Measurements from ENCODE around the gene RRP12.

DNA sequence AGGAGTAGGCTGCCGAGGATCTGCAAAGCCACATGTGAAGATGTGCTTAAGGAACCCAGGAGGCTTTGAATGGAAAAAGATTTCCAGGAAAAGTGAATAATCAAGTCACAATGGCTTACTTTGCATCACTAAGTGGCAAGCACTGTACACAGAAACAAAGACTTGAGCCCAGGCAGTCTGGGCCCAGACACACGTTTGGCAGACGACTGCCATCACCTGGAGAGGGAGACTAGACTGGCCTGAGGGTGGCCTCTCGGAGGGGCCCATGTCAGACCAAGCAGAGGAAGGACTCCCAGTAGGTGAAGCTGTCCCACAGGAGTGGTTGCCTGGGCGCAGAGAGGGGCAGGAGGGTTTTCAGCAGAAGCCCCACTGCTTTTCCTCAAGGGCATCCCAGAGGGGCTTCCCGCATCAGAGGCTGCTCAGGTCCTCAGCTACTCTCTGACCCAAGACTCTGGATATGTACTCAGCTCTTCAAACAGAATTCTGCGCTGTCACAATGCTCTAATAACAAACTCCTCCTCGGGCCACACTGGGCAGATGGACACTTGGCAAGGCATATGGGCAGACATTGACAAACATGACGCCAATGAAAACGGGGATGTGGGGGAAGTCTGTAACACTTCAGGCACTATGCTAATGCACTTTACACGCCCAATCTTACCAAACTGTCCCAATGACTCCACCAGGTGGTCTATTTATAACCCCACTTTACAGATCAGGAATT is 38.7 kb downstream of the RRP12 start:
- TF ChIP-seq, protein P1, sequence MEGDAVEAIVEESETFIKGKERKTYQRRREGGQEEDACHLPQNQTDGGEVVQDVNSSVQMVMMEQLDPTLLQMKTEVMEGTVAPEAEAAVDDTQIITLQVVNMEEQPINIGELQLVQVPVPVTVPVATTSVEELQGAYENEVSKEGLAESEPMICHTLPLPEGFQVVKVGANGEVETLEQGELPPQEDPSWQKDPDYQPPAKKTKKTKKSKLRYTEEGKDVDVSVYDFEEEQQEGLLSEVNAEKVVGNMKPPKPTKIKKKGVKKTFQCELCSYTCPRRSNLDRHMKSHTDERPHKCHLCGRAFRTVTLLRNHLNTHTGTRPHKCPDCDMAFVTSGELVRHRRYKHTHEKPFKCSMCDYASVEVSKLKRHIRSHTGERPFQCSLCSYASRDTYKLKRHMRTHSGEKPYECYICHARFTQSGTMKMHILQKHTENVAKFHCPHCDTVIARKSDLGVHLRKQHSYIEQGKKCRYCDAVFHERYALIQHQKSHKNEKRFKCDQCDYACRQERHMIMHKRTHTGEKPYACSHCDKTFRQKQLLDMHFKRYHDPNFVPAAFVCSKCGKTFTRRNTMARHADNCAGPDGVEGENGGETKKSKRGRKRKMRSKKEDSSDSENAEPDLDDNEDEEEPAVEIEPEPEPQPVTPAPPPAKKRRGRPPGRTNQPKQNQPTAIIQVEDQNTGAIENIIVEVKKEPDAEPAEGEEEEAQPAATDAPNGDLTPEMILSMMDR (IDR thresholded peaks at IDR 0.05) = no peak
- TF ChIP-seq POLR2A (IDR thresholded peaks at IDR 0.05) = no peak

Data from uterus (tissue), 2 donors.